T-cell (primary cell): Measurements from ENCODE around the gene TSR3. TPM values are rescaled to one million over a fixed set of nuclear protein-coding genes. Genes with fewer than 3 reads are reported as not detected.
A peak's percentile ranks its signal among the peaks of the same experiment; 100 is the strongest.

Experiments used
- ATAC-seq, 4 experiments: fragments of 200-7000 bp in 3 of 4; fragments of 150-1000 bp in 1 of 4; cut with Tn5 transposase; replicated peaks in 1 of 4; 1 replicate in 3 of 4; 2 replicates in 1 of 4; pipeline ENCODE4 v1.10.0; 2021; ENCODE audit warnings: moderate library complexity in 3 of 4, mild to moderate bottlenecking in 2 of 4, moderate number of reproducible peaks in 1 of 4
- CTCF ChIA-PET, 2 donors: fragments of 300-600 bp; sonication (Branson Sonifier 250); formaldehyde crosslinking; loops; one replicate each; lab custom pipeline; 2022; ENCODE audit warnings: antibody characterized with exemption in 2 of 2; lab: Charles Lee
- POLR2A ChIA-PET, 2 donors: fragments of 300-600 bp; sonication (Branson Sonifier 250); formaldehyde crosslinking; loops; one replicate each; lab custom pipeline; 2022; ENCODE audit warnings: antibody characterized with exemption in 2 of 2; lab: Charles Lee
- DNase-seq, 35 experiments: peaks; one replicate each; pipeline versions ENCODE4 v3.0.0 to v3.0.0-alpha.2; 2013 to 2023
- H3K27ac ChIP-seq: one replicate; pipeline ENCODE4 v1.5.1; 2013; ENCODE audit warnings: low read length
- H3K27me3 ChIP-seq, 2 experiments: replicated peaks in 1 of 2; 1 replicate in 1 of 2; 2 replicates in 1 of 2; pipeline versions ENCODE4 v1.6.1 to v1.7.0; 2013; ENCODE audit warnings: low read length in 1 of 2, mixed read lengths in 1 of 2; ENCODE audit not compliant: control insufficient read depth in 2 of 2, insufficient read depth in 2 of 2; ENCODE audit errors: extremely low read depth in 1 of 2
- H3K36me3 ChIP-seq, 2 donors: 1 replicate in 1 of 2; 2 replicates in 1 of 2; pipeline versions ENCODE4 v1.6.1 to v1.7.0; 2013; ENCODE audit warnings: low read length in 1 of 2; ENCODE audit not compliant: control insufficient read depth in 2 of 2, insufficient read depth in 1 of 2; ENCODE audit errors: extremely low read depth in 1 of 2
- H3K4me1 ChIP-seq, 2 experiments: 1 replicate in 1 of 2; 2 replicates in 1 of 2; pipeline versions ENCODE4 v1.6.1 to v1.7.0; 2013; ENCODE audit warnings: low read length in 2 of 2, mixed read lengths in 1 of 2; ENCODE audit not compliant: insufficient read depth in 2 of 2, control insufficient read depth in 1 of 2; ENCODE audit errors: extremely low read depth in 1 of 2
- H3K4me3 ChIP-seq, 2 donors: 1 replicate in 1 of 2; 2 replicates in 1 of 2; pipeline versions ENCODE4 v1.5.1 to v1.7.0; 2013; ENCODE audit warnings: mild to moderate bottlenecking in 2 of 2, low read length in 1 of 2, moderate library complexity in 1 of 2; ENCODE audit not compliant: control insufficient read depth in 1 of 2; ENCODE audit errors: extremely low read depth in 1 of 2
- H3K9me3 ChIP-seq: 2 replicates; pipeline ENCODE4 v1.7.0; 2013
- H3K27ac Mint-ChIP-seq, 2 donors: one replicate each; pipeline ENCODE4 v1.8.0; 2020 to 2021; ENCODE audit warnings: mild to moderate bottlenecking in 2 of 2, mixed read lengths in 2 of 2
- H3K27me3 Mint-ChIP-seq, 2 donors: one replicate each; pipeline ENCODE4 v1.8.0; 2021 to 2022; ENCODE audit warnings: mixed read lengths in 2 of 2
- H3K36me3 Mint-ChIP-seq: one replicate; pipeline ENCODE4 v1.8.0; 2021; ENCODE audit warnings: mixed read lengths
- H3K4me1 Mint-ChIP-seq, 3 donors: one replicate each; pipeline ENCODE4 v1.8.0; 2020 to 2022; ENCODE audit warnings: mixed read lengths in 3 of 3, mild to moderate bottlenecking in 1 of 3
- H3K4me3 Mint-ChIP-seq, 3 donors: one replicate each; pipeline ENCODE4 v1.8.0; 2020 to 2022; ENCODE audit warnings: mild to moderate bottlenecking in 3 of 3, mixed read lengths in 3 of 3, moderate library complexity in 3 of 3
- H3K9me3 Mint-ChIP-seq, 3 donors: one replicate each; pipeline ENCODE4 v1.8.0; 2020 to 2022; ENCODE audit warnings: mixed read lengths in 3 of 3
- WGBS: methylation state at CpG from one replicate; pipeline ENCODE4 v1.1.5; 2013; ENCODE audit warnings: missing lambda C conversion rate; ENCODE audit not compliant: insufficient coverage; 5-methylcytosine and 5-hydroxymethylcytosine counted together
- total RNA-seq, 35 experiments: library from RNA in 6 of 35; stranded (reverse) in 6 of 35; fragments of 120-200 nt in 1 of 35; gene quantifications; one replicate each; pipeline versions ENCODE4 v1.2.1 to v1.2.4 and lab custom pipeline; 2013 to 2026

TSR3 gene
- total RNA-seq, 5 donors from 2014 or later (not counting 1 experiment from before 2014, with no cell fraction given), result 25.4 to 53.1 (median 48.1) TPM

DNA sequence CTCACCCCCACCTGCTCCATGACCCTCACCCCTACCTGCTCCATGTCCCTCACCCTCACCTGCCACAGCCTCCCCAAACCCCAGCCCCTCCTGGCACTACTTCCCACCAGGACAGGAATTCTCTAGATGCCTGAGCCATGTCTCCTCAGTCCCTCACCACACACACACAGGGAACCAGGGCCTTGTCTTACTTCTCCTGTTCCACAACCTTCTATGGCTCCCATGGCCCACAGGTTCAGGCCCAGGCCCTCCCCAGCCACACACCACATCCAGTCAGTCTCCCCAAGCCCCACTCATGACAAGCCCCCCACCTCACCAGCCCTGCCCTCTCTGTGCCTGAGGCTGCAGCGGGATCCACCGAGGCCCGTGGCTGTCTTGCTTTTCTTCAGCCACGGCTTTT lies 45.3 kb downstream of the TSR3 start:
- Histone ChIP-seq H3K4me3 (no peak overlapping the region), H3K36me3 (no peaks in the 10 kb centered on the region), H3K27ac (no peak overlapping the region), H3K27me3 (no peaks in the 10 kb centered on the region), H3K4me1 (peaks cover 14 to 49% of the 10 kb centered on the region in 2 experiments), H3K9me3 (no peaks in the 10 kb centered on the region)
- ATAC-seq, result no peak
- WGBS, result 70% methylated on average over 4 of the region's 4 CpGs
- Mint-ChIP-seq H3K27ac (peak overlapping the region; percentile 71 to 74), H3K27me3 (no peaks in the 10 kb centered on the region), H3K4me3 (peak overlapping the region in 2 of 3 donors; percentile 41 to 79), H3K36me3 (no peaks in the 10 kb centered on the region), H3K9me3 (no peaks in the 10 kb centered on the region), H3K4me1 (peaks cover 39 to 58% (median 51%) of the 10 kb centered on the region in 3 donors)
- ChIA-PET CTCF (no interaction called here), POLR2A (no interaction called here)
- DNase-seq, result no peak

DNA sequence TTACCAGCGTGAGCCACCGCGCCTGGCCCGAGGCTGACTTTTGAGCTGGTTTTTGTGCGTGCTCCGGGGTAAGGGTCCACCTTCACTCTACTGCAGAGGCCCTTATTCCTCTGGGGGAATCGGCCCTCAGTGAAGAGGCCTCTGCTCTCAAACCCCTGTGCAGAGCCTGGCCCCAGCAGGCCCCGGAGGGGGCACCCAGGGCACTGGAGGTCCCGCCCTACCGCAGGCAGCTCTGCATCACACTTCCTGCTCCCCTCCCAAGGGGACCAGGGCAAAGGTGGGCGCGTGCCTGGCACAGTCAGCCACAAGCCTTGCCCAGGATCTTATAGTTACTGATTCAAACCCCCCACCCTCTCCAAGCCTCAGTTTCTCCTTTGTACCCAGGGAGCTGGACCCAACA lies 45.9 kb downstream of the TSR3 start:
- Mint-ChIP-seq H3K27ac (peak overlapping the region; percentile 36 to 71), H3K27me3 (no peaks in the 10 kb centered on the region), H3K9me3 (no peaks in the 10 kb centered on the region), H3K4me3 (peak overlapping the region in 1 of 3 donors; percentile 79), H3K4me1 (peaks cover 34 to 53% (median 47%) of the 10 kb centered on the region in 3 donors), H3K36me3 (no peaks in the 10 kb centered on the region)
- no peaks in the 10 kb centered on the region for H3K36me3 ChIP-seq
- no peaks in the 10 kb centered on the region for H3K9me3 ChIP-seq
- 60% methylated on average over 12 of the region's 12 CpGs for WGBS
- ATAC-seq, result no peak
- H3K4me3 ChIP-seq, result no peak overlapping the region
- peaks cover 10 to 49% of the 10 kb centered on the region in 2 experiments for H3K4me1 ChIP-seq
- CTCF ChIA-PET, result no interaction called here
- H3K27me3 ChIP-seq, result no peaks in the 10 kb centered on the region
- H3K27ac ChIP-seq, result peak overlapping the region; percentile 28
- POLR2A ChIA-PET, result no interaction called here
- DNase-seq, result peak in 1 of 35 experiments; percentile 13

DNA sequence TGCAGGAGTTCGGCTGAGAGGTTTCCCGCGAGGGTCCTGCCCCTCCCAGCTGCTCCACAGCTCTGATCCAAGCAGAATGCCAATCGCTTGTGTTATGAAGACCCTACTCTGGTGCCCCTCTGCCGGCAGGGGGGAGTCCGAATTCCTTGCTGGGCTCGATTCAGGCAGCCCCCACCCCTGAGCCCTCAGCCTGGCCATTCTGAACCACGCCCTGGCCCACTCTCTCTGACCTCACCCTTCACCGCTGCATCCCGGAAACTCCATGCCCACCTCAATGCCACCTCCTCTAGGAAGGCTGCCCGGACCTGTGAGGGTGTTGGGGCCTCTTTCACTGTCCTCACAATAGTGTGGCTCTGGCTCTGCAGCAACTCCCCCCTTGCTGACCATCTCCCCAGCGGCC lies 50.1 kb downstream of the TSR3 start:
- no peaks in the 10 kb centered on the region for H3K36me3 ChIP-seq
- no peak for ATAC-seq
- DNase-seq, result no peak
- Mint-ChIP-seq H3K4me3 (peak overlapping the region in 1 of 3 donors; percentile 65), H3K27me3 (peaks cover 5 to 19% of the 10 kb centered on the region in 2 donors), H3K4me1 (peaks cover 28 to 45% (median 31%) of the 10 kb centered on the region in 3 donors), H3K9me3 (no peaks in the 10 kb centered on the region), H3K36me3 (no peaks in the 10 kb centered on the region), H3K27ac (peak overlapping the region in 1 of 2 donors; percentile 61)
- H3K4me1 ChIP-seq, result peaks cover 3 to 40% of the 10 kb centered on the region in 2 experiments
- CTCF ChIA-PET, result no interaction called here
- POLR2A ChIA-PET, result no interaction called here
- no peak overlapping the region for H3K4me3 ChIP-seq
- H3K9me3 ChIP-seq, result no peaks in the 10 kb centered on the region
- 84% methylated on average over 8 of the region's 12 CpGs for WGBS
- peaks cover 0 to 34% of the 10 kb centered on the region in 2 experiments for H3K27me3 ChIP-seq
- H3K27ac ChIP-seq, result no peak overlapping the region

DNA sequence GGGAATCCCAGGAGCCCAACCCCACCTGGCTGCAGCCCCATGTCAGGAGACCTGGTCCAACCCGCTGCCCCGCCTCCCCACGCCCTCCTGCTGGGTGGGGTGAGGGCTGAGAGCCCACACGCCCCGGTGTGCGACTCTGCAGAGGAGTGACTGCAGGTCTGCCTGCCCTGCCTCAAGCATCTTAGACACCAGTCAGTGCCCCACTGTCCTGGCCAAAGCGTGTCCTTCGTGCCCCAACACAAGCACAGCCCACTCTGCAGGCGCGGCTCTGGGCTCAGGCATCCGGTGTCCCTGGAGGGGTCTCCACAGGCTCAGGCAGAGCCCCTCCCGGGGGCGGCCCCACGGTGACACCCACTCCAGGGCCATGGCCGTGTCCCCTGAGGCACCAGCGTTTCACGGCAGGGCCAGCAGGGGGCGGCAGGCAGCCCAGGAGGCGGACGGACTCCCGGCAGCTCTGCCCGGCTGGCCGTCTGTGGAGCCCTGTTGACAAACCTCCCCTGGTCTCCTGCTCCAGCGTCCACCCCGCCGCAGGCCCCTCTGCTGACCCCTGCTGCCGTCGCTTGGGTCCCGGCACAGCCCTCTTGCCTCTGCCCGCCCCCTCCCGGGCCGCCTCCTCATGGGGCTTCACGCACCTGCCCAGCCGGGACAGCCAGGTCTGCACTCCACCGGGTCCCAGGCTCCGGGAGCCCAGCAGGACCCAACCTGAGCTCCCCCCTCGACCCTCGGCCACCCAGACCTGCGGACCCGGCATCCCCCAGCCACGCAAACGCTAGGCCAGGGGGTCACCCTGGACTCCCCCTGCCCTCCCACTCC lies 50.8 kb downstream of the TSR3 start:
- Histone ChIP-seq H3K27me3 (peaks cover 0 to 36% of the 10 kb centered on the region in 2 experiments), H3K4me1 (peaks cover 3 to 38% of the 10 kb centered on the region in 2 experiments), H3K4me3 (no peak overlapping the region), H3K36me3 (no peaks in the 10 kb centered on the region), H3K9me3 (no peaks in the 10 kb centered on the region), H3K27ac (no peak overlapping the region)
- DNase-seq, result peak in 34 of 35 experiments; percentile 30 to 80 (median 60)
- Mint-ChIP-seq H3K9me3 (no peaks in the 10 kb centered on the region), H3K27ac (no peak overlapping the region), H3K4me3 (peak overlapping the region in 1 of 3 donors; percentile 65), H3K36me3 (no peaks in the 10 kb centered on the region), H3K4me1 (peaks cover 21 to 39% (median 28%) of the 10 kb centered on the region in 3 donors), H3K27me3 (peaks cover 5 to 19% of the 10 kb centered on the region in 2 donors)
- ChIA-PET CTCF (interaction anchor here in 1 of 2 donors (0.6 kb wide), 1 partner anchor 68 kb away, joined by 3 read pairs; no protein-coding TSS in a partner anchor), POLR2A (no interaction called here)
- WGBS, result 18% methylated on average over 40 of the region's 42 CpGs
- peak; percentile 53 to 76 (median 70) for ATAC-seq

DNA sequence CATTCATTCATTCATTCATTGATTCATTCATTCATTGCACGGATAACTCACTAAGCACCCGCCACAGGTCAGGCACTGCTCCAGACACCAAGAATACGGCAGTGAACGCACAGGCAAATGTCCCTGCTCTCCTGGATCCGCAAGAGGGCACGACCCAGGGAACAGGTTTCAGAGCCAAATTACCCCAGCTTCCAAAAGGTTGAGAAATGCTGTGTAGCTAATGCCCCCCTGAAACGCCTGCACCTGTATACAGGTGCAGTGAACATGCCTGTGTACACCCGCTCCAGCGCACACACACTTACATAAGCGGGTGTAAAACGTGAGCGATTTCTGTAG lies 51.8 kb downstream of the TSR3 start:
- Mint-ChIP-seq H3K27ac (no peak overlapping the region), H3K4me3 (no peak overlapping the region), H3K4me1 (peaks cover 17 to 31% (median 27%) of the 10 kb centered on the region in 3 donors), H3K27me3 (peaks cover 5 to 25% of the 10 kb centered on the region in 2 donors), H3K9me3 (no peaks in the 10 kb centered on the region), H3K36me3 (no peaks in the 10 kb centered on the region)
- no peak overlapping the region for H3K27ac ChIP-seq
- H3K36me3 ChIP-seq, result no peaks in the 10 kb centered on the region
- H3K9me3 ChIP-seq, result no peaks in the 10 kb centered on the region
- ChIA-PET POLR2A (no interaction called here), CTCF (no interaction called here)
- no peak for DNase-seq
- peaks cover 3 to 29% of the 10 kb centered on the region in 2 experiments for H3K4me1 ChIP-seq
- H3K27me3 ChIP-seq, result peaks cover 0 to 41% of the 10 kb centered on the region in 2 experiments
- no peak for ATAC-seq
- no peak overlapping the region for H3K4me3 ChIP-seq
- 69% methylated on average over 7 of the region's 12 CpGs for WGBS
